Keratinocyte (primary cell): ENCODE measurements around the gene ZNF454. TPM values are rescaled to one million over a fixed set of nuclear protein-coding genes. Genes with fewer than 3 reads are reported as not detected.

Experiments used
- DNase-seq: peaks from one replicate; pipeline ENCODE4 v3.0.0-alpha.2; 2011; ENCODE audit warnings: low read depth, missing footprints, low spot score
- FAIRE-seq: peaks from 2 replicates; lab custom pipeline; 2011; peaks lifted over from hg19 to GRCh38; lab: Jason Lieb, UNC
- H2AFZ ChIP-seq: 2 replicates; pipeline ENCODE4 v1.6.0; 2012; ENCODE audit warnings: low read length, control low read depth, inconsistent platforms; ENCODE audit not compliant: control insufficient read depth
- H3K27ac ChIP-seq: 2 replicates; pipeline ENCODE4 v1.5.1; 2011; ENCODE audit warnings: low read length; ENCODE audit not compliant: control insufficient read depth, insufficient read depth
- H3K27me3 ChIP-seq: 3 replicates; pipeline ENCODE4 v1.6.0; 2011; ENCODE audit warnings: low read length; ENCODE audit not compliant: control insufficient read depth, insufficient read depth; ENCODE audit errors: extremely low read depth
- H3K36me3 ChIP-seq, 2 experiments: 2 replicates in 1 of 2; 3 replicates in 1 of 2; pipeline ENCODE4 v1.5.1; 2011; ENCODE audit warnings: low read length in 2 of 2, mild to moderate bottlenecking in 1 of 2; ENCODE audit not compliant: control insufficient read depth in 2 of 2, insufficient read depth in 2 of 2; ENCODE audit errors: extremely low read depth in 1 of 2
- H3K4me1 ChIP-seq: 3 replicates; pipeline ENCODE4 v1.5.1; 2011; ENCODE audit warnings: low read length; ENCODE audit not compliant: control insufficient read depth, insufficient read depth; ENCODE audit errors: extremely low read depth
- H3K4me2 ChIP-seq: 3 replicates; pipeline ENCODE4 v1.6.0; 2011; ENCODE audit warnings: low read depth, low read length; ENCODE audit not compliant: control insufficient read depth, insufficient read depth; ENCODE audit errors: extremely low read depth
- H3K4me3 ChIP-seq, 3 experiments: fragments of 200-600 bp in 1 of 3; sonication (generic) in 1 of 3; 2 replicates in 2 of 3; 3 replicates in 1 of 3; pipeline ENCODE4 v1.5.1; 2011 to 2016; ENCODE audit warnings: low read length in 3 of 3, mild to moderate bottlenecking in 3 of 3, control low read depth in 2 of 3, inconsistent platforms in 1 of 3, low read depth in 1 of 3, mixed read lengths in 1 of 3, mixed run types in 1 of 3, moderate library complexity in 1 of 3; ENCODE audit not compliant: control insufficient read depth in 2 of 3, insufficient read depth in 2 of 3; ENCODE audit errors: extremely low read depth in 1 of 3
- H3K79me2 ChIP-seq: 2 replicates; pipeline ENCODE4 v1.6.0; 2012; ENCODE audit warnings: low read length; ENCODE audit not compliant: control insufficient read depth, insufficient read depth
- H3K9ac ChIP-seq: 3 replicates; pipeline ENCODE4 v1.6.0; 2011; ENCODE audit warnings: low read length; ENCODE audit not compliant: control insufficient read depth, insufficient read depth; ENCODE audit errors: extremely low read depth
- H3K9me1 ChIP-seq: 3 replicates; pipeline ENCODE4 v1.6.0; 2011; ENCODE audit warnings: low read length; ENCODE audit not compliant: control insufficient read depth, insufficient read depth; ENCODE audit errors: extremely low read depth
- H3K9me3 ChIP-seq: 2 replicates; pipeline ENCODE4 v1.5.1; 2012; ENCODE audit warnings: low read depth, low read length; ENCODE audit not compliant: control insufficient read depth
- H4K20me1 ChIP-seq: 3 replicates; pipeline ENCODE4 v1.6.0; 2011; ENCODE audit warnings: low read length; ENCODE audit not compliant: control insufficient read depth, insufficient read depth; ENCODE audit errors: extremely low read depth
- CTCF ChIP-seq, 3 experiments: IDR thresholded peaks in 1 of 3; conservative IDR thresholded peaks in 1 of 3; optimal IDR thresholded peaks in 1 of 3; 2 replicates in 2 of 3; 3 replicates in 1 of 3; pipeline versions ENCODE3 to v1.5.1; 2011; ENCODE audit warnings: low read length in 3 of 3, mild to moderate bottlenecking in 3 of 3, moderate library complexity in 2 of 3, control low read depth in 1 of 3, inconsistent platforms in 1 of 3; ENCODE audit not compliant: insufficient read depth in 2 of 3; ENCODE audit errors: extremely low read depth in 1 of 3
- EZH2 ChIP-seq: IDR thresholded peaks from one replicate; pipeline ENCODE4 v1.6.1; 2012; ENCODE audit warnings: inconsistent platforms, mild to moderate bottlenecking, low read length, moderate library complexity
- dilution Hi-C: fragments of 300-500 bp; cut with MboI; formaldehyde crosslinking; loops from one replicate; pipeline ENCODE4 v1.7.0; 2020; ENCODE audit warnings: low sequenced_read_pairs; ENCODE audit not compliant: extremely low pct_ligation_motif_present
- polyA plus RNA-seq, 5 experiments: library from polyadenylated mRNA; depleted of rRNA in 3 of 5; stranded (reverse) in 3 of 5; stranded (forward) in 1 of 5; unstranded in 1 of 5; fragments of >200 nt; gene quantifications; 1 replicate in 1 of 5; 2 replicates in 3 of 5; 3 replicates in 1 of 5; pipeline versions ENCODE4 v1.2.1 to v1.2.3, GENCODE V29; 2011 to 2012; ENCODE audit warnings: missing spikeins in 2 of 5, low read depth in 1 of 5, low replicate concordance in 1 of 5

ZNF454 gene
- polyA plus RNA-seq, 1 donor (not counting 4 experiments of a cell fraction or from before 2014, with no cell fraction given): 0.08 TPM

- Histone ChIP-seq H3K4me3 (no peak overlapping the region), H3K79me2 (no peaks in the 10 kb centered on the region), H2AFZ (no peak overlapping the region), H3K9me3 (peaks cover 18% of the 10 kb centered on the region), H3K4me1 (no peaks in the 10 kb centered on the region), H3K27me3 (no peaks in the 10 kb centered on the region), H3K4me2 (no peak overlapping the region), H3K9me1 (no peaks in the 10 kb centered on the region), H3K9ac (no peak overlapping the region), H4K20me1 (no peaks in the 10 kb centered on the region), H3K27ac (no peak overlapping the region), H3K36me3 (no peaks in the 10 kb centered on the region)
- DNase-seq (no peak), FAIRE-seq (no peak)
- TF ChIP-seq CTCF (optimal IDR thresholded peaks at IDR 0.05 in 1 of 3, IDR thresholded peaks at IDR 0.05 in 1 of 3, conservative IDR thresholded peaks at IDR 0.05 in 1 of 3; ENCODE audit: extremely low read depth in 1 of 3, insufficient read depth in 2 of 3, low read length in 3 of 3) (no peak), EZH2 (no peak)
- dilution Hi-C loops: no loop called here
Observed at GRCh38 chr5:178965465-178966055, 24.6 kb downstream of the ZNF454 start.

- Histone ChIP-seq H3K27me3 (no peaks in the 10 kb centered on the region), H3K79me2 (no peaks in the 10 kb centered on the region), H4K20me1 (no peaks in the 10 kb centered on the region), H3K9me3 (peaks cover 22% of the 10 kb centered on the region), H2AFZ (no peak overlapping the region), H3K9me1 (no peaks in the 10 kb centered on the region), H3K4me3 (no peak overlapping the region), H3K36me3 (no peaks in the 10 kb centered on the region), H3K4me2 (no peak overlapping the region), H3K9ac (no peak overlapping the region), H3K27ac (no peak overlapping the region), H3K4me1 (no peaks in the 10 kb centered on the region)
- TF ChIP-seq EZH2: no peak
- TF ChIP-seq CTCF (optimal IDR thresholded peaks at IDR 0.05 in 1 of 3, IDR thresholded peaks at IDR 0.05 in 1 of 3, conservative IDR thresholded peaks at IDR 0.05 in 1 of 3; ENCODE audit: extremely low read depth in 1 of 3, insufficient read depth in 2 of 3, low read length in 3 of 3): no peak
- dilution Hi-C loops: no loop called here
- FAIRE-seq (no peak), DNase-seq (no peak)
Observed at GRCh38 chr5:178981381-178981780, 40.4 kb downstream of the ZNF454 start.
